ENCODE measurements around the gene PATL2.
"Not testable (repeated sequence)": the region's sequence is repeated elsewhere in the genome, so short reads cannot be mapped to it uniquely, and the experiment has no call there.

The PATL2 gene

DNA sequence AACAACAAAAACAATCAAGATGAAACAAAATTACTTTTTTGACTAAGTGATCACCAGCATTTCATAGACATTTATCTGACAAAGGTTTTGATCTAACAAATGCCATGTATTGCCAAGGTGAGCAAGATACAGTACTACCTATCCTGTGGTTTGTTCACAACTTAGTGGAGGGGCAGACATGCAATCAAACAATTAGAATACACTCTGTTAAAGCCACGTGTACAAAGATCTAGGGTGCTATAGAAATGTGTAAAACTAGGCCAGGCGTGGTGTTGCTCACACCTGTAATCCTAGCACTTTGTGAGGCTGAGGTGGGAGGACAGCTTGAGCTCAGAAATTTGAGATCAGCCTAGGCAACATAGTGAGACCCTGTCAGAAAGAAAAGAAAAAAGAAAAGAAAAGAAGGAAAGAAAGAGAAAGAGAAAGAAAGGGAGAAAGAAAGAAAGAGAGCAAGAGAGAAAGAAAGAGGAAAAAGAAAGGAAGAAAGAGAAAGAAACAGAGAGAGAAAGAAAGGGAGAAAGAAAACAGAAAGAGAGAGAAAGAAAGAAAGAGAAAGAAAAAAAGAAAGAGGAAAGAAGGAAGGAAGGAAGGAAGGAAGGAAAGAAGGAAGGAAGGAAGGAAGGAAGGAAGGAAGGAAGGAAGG is 23.8 kb upstream of the PATL2 start:
- no peak for DNase-seq (ENCODE audit: low read depth)
- TF ChIP-seq, protein P1, sequence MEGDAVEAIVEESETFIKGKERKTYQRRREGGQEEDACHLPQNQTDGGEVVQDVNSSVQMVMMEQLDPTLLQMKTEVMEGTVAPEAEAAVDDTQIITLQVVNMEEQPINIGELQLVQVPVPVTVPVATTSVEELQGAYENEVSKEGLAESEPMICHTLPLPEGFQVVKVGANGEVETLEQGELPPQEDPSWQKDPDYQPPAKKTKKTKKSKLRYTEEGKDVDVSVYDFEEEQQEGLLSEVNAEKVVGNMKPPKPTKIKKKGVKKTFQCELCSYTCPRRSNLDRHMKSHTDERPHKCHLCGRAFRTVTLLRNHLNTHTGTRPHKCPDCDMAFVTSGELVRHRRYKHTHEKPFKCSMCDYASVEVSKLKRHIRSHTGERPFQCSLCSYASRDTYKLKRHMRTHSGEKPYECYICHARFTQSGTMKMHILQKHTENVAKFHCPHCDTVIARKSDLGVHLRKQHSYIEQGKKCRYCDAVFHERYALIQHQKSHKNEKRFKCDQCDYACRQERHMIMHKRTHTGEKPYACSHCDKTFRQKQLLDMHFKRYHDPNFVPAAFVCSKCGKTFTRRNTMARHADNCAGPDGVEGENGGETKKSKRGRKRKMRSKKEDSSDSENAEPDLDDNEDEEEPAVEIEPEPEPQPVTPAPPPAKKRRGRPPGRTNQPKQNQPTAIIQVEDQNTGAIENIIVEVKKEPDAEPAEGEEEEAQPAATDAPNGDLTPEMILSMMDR (IDR thresholded peaks at IDR 0.05; ENCODE audit: low read depth, low read length, missing control alignments) = no peak
- peak overlapping the region; percentile 57; the same call in 1 of the 2 replicates for H3K4me3 ChIP-seq (ENCODE audit: low read depth, low read length)

DNA sequence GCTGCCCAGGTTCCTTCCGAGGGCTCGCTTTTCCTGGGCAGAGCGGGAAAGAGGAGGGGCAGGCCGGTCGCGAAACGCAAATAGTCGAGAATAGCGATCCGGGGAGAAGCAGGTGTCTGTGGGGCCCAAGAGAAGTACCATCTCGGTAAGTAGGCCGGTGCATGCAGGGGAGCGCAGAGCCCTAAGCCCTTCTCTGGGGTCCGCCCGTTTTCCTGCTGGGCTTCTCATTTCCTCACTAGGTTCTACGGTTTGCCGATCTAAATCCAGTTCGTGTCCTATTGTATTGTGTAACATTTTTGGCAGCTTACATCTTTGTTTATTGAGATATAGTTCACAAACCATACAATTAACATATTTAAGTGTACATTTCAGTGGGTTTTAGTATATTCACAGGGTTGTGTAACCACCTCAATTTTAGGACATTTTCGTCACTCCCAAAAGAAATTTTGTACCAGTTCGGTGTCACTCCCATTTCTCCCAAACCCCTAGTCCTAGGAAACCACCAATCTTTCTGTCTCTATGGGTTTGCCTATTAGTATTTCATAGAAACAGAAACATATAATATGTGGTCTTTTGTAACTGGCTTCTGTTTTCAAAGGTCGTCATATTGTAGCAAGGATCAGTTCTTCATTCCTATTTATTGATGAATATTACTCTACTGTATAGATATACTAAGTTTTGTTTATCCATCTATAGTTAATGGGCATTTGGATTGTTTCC is 18.4 kb upstream of the PATL2 start:
- TF ChIP-seq, protein P1 (IDR thresholded peaks at IDR 0.05; ENCODE audit: low read depth, low read length, missing control alignments) = no peak
- DNase-seq (ENCODE audit: low read depth) = no peak

DNA sequence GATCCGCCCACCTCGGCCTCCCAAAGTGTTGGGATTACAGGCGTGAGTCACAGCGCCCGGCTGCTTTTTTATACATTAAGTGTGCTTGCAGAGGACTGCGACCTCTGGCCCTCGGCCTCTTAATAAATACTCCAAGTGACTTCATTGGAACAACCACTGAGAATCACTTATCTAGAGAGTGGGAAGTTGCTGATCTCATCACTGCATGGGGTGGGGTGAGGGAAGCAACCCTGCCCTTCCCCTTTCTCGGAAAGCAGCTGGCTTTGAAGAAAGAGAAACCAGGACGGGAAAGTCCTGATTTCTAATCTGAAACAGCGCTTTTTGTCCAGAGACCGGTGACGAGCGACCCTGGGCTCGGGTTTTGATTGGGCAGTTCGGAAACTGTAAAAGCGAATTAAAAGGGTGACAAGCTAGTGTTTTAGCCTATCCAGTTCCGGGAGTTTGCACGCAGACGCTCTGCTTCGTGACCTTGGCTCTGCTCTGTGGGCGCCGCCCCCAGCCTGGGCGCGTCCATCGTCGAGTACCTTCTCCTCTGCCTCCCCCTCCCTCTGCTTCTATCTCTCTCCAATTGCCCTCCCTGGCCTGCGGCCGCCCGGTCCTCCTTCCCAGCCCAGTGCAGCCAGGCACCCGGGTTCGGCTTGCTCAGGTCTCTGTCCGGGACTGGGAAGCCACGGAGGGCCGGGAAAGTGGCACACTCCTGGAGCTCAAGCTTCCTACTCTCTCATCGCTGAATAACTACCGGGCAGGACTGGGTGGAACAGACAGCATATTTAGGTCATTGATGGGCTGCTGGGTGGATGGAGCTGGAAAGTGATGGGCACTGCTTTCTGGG is 17.7 kb upstream of the PATL2 start:
- H3K4me3 ChIP-seq (ENCODE audit: low read depth, low read length) = peak overlapping the region; percentile 91
- DNase-seq (ENCODE audit: low read depth) = peak; percentile 99
- TF ChIP-seq, protein P1 (IDR thresholded peaks at IDR 0.05; ENCODE audit: low read depth, low read length, missing control alignments) = no peak

More for the DNA sequence above, 18.4 kb upstream of the PATL2 start:
- peak overlapping the region; percentile 91 for H3K4me3 ChIP-seq (ENCODE audit: low read depth, low read length)

DNA sequence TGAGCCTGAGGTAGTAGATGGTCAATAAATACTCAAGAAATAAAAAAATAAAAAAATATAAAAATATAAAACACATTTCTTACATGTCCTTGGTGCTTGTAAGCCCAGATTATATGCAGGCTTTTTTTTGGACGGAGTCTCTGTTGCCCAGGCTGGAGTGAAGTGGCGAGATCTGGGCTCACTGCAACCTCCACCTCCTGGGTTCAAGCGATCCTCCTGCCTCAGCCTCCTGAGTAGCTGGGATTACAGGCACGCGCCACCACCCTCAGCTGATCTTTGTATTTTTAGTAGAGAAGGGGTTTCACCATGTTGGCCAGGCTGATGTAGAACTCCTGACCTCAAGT is 17.1 kb upstream of the PATL2 start:
- not testable (repeated sequence) for DNase-seq (ENCODE audit: low read depth)
- H3K4me3 ChIP-seq (ENCODE audit: low read depth, low read length) = peak overlapping the region; percentile 91

DNA sequence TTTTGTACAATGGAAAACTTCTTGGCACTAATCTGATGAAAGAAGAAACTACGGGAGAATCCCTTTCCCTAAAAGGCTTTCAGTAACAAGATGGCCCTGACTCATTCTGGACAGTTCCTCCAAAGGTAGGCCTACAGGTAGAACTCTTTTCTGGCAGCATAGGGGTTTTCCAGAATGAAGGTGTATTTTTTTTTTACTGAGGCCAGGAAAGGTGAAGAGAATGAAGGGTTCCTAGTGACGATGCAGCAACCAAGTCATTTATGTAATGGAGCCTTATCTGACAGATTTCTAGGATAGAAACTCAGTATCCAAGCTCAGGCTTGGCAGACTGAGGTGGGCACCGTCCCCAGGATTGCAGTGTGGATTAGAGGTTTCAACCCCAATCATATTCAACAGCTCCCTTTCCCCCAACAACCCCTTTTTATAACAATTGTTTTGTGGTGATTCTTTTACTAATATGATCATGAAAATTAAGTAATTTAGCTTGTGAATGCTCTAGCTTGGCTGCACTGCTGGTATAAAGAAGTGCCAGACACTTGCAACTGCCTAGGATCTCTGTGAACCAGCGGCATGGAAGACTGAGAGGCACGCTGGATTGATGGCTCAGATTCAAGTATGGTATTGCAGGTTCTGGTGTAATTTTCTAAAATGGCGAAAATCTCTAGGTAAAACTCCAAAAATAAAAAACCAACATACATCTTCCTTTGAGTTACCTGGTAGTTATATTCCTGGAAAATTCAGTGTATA is 16.5 kb upstream of the PATL2 start:
- H3K4me3 ChIP-seq (ENCODE audit: low read depth, low read length) = peak overlapping the region; percentile 91; the same call in 1 of the 2 replicates
- TF ChIP-seq, protein P1 (IDR thresholded peaks at IDR 0.05; ENCODE audit: low read depth, low read length, missing control alignments) = no peak
- no peak for DNase-seq (ENCODE audit: low read depth)

DNA sequence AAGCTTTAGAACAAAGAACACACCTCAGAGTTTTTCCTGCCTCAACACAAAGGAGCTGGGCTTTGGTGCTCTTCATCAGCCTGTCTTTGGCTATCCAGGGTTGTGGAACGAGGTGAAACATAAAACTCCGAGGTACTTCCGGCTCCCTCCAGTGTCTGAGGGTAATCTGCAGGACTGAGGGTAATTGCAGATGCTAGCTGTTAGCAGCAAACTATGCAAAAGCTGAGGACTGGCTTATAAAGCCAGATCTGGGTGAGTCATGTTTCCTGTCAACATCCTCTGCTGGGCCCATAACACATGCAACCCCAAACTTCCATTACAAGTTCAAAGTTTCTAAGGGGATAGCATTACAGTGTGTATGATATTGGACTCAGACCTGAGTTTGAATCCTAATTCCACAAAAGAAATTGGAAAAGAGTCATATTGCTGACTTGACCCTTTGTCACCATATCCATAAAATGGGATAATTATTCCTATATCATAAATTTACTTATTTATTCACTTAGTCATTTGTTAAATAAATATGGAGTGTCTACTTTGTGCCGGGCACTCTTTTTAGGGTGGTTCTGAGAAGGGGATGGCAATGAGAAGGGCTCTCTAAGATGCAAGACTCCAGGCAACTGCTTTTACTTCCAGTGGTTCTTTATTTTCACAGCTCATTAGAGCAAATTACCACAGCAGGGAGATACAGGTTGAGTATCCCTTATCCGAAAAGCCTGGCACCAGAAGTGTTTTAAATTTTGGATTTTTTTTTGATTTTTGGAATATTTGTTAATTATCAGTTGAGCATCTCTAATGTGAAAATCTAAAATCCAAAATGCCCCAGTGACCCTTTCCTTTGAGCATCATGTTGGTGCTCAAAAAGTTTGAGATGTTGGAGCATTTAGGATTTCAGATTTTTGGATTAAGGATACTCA is 15.7 kb upstream of the PATL2 start:
- peak; percentile 97 for DNase-seq (ENCODE audit: low read depth)
- H3K4me3 ChIP-seq (ENCODE audit: low read depth, low read length) = peak overlapping the region; percentile 91
- TF ChIP-seq, protein P1 (IDR thresholded peaks at IDR 0.05; ENCODE audit: low read depth, low read length, missing control alignments) = peak; percentile 5
